SK-N-DZ (cell line): ENCODE data around the gene RABEP2. TPM values are rescaled to one million over a fixed set of nuclear protein-coding genes. Genes with fewer than 3 reads are reported as not detected.
"Not testable (repeated sequence)": the region's sequence is repeated elsewhere in the genome, so short reads cannot be mapped to it uniquely, and the experiment has no call there.

Experiments used
- DNase-seq: peaks from one replicate; pipeline ENCODE4 v3.0.0-alpha.2; 2015; ENCODE audit warnings: low spot score
- polyA plus RNA-seq, 2 experiments: library from polyadenylated mRNA; depleted of rRNA; stranded (reverse); fragments of >200 nt; gene quantifications; 2 replicates each; pipeline ENCODE4 v1.2.3, GENCODE V29; 2014

The RABEP2 gene, protein sequence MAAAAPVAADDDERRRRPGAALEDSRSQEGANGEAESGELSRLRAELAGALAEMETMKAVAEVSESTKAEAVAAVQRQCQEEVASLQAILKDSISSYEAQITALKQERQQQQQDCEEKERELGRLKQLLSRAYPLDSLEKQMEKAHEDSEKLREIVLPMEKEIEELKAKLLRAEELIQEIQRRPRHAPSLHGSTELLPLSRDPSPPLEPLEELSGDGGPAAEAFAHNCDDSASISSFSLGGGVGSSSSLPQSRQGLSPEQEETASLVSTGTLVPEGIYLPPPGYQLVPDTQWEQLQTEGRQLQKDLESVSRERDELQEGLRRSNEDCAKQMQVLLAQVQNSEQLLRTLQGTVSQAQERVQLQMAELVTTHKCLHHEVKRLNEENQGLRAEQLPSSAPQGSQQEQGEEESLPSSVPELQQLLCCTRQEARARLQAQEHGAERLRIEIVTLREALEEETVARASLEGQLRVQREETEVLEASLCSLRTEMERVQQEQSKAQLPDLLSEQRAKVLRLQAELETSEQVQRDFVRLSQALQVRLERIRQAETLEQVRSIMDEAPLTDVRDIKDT
- 16.8 and 40.0 TPM in 2 replicates for polyA plus RNA-seq (2014; cell fraction: cytosol; rRNA removed)
- 18.0 and 25.7 TPM in 2 replicates for polyA plus RNA-seq (2014; cell fraction: nucleus; rRNA removed)

DNA sequence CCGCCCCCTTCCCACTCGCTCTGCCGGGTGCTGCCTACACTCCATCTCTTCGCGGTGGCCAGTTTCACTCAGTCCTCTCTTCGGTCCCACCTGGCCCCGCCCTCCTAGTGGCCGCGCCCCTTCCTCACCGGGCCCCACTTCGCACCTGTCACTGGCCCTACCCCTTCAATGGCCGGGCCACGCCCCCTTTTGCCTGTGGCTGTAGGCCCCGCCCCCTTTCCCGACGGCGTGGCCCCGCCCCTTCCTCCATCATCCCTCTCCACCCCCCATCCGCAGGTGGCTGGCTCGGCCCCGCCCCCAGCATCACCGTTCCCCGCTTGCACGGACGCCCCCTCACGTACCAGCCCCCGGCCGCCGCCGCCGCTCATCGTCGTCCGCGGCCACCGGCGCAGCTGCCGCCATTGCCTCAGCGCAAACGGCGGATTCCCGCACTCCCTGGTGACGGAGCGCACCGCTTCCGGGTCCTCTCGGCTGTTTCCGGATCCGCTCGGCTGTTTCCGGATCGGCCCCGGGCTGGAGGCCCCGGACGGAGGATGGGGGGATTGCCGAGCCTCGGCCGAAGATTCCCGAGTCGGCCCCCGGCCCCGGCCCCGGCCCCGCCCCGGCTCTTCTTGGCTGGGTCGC lies at the start of gene RABEP2:
RABEP2 (minus strand) TSS at position 477 of the 624 bp plus-strand sequence; CDS start at position 402, 75 bp downstream.
- peak; percentile 90 for DNase-seq

DNA sequence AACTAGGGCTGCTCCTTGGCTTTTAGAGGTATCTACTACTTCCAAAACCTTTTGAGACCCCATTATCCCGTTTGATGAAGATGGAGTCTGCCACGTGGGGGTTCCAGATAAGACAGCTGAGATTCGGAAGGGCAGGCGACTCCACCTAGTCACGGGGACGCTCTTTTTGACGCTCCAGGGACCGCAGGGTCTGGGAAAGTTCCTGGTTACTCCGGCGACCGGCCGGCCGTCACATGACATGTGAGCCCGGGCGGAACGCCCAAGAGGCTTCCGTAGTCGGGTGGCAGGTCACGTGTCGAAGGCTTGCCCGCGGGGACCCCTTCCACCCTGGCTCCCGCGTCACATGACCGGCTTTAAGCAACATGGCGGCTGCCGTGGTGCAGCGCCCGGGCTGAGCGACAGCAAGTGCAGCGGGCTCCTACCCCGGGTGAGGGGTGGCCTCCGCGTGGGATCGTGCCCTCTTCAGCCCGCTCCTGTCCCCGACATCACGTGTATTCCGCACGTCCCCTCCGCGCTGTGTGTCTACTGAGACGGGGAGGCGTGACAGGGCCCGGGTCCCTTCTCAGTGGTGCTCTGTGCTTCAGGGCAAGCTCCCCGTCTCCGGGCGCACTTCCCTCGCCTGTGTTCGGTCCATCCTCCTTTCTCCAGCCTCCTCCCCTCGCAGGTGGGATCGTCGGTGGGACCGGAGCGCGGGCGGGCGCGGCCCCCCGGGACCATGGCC lies 49.6 kb upstream of the RABEP2 start, which contains the start of gene SPNS1:
SPNS1 (plus strand) TSS at position 342 of the 721 bp plus-strand sequence; CDS start at position 716, 374 bp downstream.
- DNase-seq: peak; percentile 96

DNA sequence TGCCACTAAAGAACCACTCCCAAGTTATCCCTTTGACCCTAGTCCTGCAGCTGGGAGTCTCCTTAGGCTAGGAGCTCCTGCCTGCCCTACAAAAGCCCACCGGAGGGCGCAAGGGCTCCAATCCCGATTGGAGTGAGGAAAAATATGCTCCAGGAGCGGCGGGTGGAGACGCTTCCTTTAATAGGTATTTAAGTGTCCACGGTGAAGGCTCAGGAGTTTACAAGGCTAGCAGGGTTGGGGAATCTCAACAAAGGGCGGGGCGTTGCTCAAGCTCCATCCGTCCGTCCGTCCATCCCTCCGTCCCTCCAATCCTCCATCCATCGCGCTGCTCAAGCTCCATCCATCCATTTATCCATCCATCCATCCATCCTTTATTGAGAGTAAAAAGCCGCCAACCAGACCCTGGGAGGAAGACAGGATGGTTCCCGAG lies 49.0 kb upstream of the RABEP2 start:
- DNase-seq: peak; percentile 79

GRCh38 chr16:28969696-28970095 lies 44.7 kb upstream of the RABEP2 start:
- DNase-seq: not testable (repeated sequence)

GRCh38 chr16:28967156-28967555 lies 42.1 kb upstream of the RABEP2 start:
- no peak for DNase-seq

GRCh38 chr16:28964496-28964895 lies 39.5 kb upstream of the RABEP2 start:
- no peak for DNase-seq

DNA sequence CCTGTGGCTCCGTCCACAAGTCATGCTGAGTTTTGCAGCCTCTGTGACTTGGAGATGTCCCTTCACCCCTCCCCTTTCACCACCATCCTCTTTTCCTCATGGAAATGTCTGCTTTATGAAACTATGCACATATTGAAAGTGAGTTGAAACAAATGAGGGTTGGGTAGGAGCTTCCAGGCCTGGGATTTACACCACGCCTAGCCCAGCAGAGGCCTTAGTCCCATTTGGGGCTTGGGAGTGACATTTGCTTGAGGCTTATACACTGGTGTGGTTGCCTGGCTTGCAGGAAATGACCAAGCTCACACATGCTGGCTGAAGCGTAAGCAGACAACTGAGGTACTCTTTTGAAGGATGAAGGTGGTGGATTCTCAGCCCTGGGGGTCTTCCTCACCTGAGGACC lies 39.0 kb upstream of the RABEP2 start:
- no peak for DNase-seq

DNA sequence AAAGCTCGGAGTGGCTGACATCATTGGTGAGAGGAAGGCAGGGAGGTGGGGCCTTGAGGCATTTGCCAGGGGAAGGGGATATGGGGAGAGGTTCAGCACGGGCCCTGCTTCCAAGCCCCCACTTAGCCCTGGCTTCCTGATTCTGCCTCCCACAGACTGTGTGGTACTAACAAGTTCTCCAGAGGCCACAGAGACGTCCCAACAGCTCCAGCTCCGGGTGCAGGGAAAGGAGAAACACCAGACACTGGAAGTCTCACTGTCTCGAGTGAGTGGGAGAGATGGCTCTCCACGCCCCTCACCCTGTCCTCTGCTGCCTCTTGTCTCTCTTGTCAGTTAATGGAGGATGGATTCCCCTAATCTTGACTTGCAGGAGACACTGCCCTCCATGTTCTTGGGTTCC lies 33.8 kb upstream of the RABEP2 start:
- DNase-seq: no peak

- no peak for DNase-seq
These were observed 33.2 kb upstream of the RABEP2 start for GRCh38 chr16:28958216-28958615.

DNA sequence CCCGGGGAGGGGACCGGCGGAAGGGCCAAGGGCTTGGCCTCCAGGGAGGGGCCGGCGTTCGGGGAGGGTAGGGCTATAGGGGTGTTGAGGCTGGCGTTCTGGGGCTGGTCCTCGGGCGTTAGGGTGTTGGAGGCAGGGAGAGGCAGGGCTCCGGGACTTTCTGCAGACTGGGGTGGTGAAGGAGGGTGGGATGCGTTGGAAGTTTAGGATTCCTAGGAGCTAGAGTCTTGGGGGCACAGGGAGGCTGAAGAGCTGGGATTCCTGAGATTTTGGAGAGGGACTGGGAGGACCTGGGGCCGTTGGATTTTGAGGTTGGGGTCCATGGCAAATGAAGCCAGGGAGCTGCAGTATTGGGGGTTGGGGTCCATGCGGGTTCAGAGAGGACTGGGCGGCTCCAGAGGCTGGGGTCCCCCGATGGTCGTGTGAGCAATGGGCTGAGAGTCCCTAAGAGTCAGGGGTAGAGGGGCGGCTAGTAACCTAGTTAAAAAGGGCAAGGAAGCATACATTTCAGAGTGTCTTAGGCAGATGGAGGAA lies 26.4 kb upstream of the RABEP2 start:
- no peak for DNase-seq

DNA sequence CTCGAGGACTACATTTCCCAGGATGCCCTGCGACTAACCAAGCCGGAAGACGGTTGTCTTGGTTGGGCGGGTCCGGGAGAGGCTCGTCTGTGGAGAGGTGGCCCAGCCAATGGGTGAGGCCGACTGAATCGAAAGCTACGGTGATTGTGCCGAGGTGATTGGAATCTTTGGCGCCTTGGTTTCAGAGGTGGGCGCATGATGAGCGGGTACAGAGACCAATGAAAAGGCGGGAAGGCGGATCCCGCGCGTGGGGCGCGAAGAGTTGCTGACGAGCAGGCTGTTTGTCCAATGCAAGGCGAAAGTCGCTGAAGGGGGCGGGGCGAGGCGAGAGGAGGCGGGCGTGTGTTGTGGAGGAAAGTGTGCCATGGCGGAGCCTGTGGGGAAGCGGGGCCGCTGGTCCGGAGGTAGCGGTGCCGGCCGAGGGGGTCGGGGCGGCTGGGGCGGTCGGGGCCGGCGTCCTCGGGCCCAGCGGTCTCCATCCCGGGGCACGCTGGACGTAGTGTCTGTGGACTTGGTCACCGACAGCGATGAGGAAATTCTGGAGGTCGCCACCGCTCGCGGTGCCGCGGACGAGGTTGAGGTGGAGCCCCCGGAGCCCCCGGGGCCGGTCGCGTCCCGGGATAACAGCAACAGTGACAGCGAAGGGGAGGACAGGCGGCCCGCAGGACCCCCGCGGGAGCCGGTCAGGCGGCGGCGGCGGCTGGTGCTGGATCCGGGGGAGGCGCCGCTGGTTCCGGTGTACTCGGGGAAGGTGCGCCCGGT lies 25.8 kb upstream of the RABEP2 start, which contains the start of gene NFATC2IP:
NFATC2IP (plus strand) TSS at position 290 of the 762 bp plus-strand sequence; CDS start at position 365, 75 bp downstream.
- DNase-seq: peak; percentile 100

- DNase-seq: no peak
These were observed 21.6 kb upstream of the RABEP2 start for GRCh38 chr16:28946681-28947080.

DNA sequence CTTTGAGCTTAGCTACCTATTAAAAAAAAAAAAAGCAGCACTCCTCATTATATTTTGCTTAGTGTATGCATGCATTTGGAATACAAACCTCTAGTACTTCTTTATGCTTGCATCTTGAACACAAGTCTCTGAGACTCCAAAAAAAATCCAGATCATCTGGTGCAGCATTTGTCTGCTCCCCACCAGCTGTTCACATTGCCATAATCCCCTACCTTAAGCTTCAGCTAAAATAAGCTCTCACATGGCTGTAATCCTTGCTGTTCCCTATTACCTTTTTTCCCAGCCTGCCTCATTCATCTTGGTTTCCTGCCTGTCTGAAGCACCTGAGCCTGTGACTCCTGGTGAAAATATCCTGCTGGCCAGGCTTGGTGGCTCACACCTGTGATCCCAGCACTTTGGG lies 18.2 kb upstream of the RABEP2 start:
- no peak for DNase-seq

- DNase-seq: not testable (repeated sequence)
These were observed 14.8 kb upstream of the RABEP2 start for GRCh38 chr16:28939825-28940224.

DNA sequence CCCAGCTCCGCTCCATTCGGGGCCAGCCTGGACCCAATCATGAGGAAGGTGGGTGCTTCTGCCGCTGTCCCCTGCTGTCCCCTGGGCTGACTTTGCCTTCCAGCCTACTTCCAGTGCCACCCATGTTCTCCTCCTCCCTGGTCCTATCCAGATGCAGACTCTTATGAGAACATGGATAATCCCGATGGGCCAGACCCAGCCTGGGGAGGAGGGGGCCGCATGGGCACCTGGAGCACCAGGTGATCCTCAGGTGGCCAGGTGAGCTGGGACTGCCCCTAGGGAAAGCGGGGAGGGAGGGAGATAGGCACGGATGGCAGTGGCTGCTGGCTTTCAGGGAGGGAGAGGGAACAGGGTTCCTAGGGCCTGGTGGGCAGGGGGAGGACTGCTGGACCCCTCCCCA lies 13.7 kb upstream of the RABEP2 start:
- DNase-seq: no peak

DNA sequence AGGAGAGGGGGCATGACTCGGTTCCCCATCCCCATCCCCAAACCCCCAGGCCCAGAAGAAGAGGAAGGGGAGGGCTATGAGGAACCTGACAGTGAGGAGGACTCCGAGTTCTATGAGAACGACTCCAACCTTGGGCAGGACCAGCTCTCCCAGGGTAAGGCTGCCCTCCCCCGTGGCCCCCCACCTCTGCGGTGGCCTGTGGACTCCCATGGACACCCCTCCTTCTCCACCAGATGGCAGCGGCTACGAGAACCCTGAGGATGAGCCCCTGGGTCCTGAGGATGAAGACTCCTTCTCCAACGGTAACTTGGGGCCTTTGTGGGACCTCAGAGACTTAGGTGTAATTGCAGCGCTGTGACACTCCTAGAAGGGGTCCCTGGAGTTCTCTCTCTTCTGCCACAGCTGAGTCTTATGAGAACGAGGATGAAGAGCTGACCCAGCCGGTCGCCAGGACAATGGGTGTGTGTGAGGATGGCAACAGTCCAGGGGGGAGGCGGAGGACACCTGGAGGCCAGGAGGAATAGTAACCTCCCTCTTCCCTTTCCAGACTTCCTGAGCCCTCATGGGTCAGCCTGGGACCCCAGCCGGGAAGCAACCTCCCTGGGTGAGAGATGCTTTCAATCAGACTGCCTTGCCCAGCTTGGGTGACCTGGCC lies 12.3 kb upstream of the RABEP2 start:
- no peak for DNase-seq

GRCh38 chr16:28936784-28937155 lies 11.7 kb upstream of the RABEP2 start:
- no peak for DNase-seq

DNA sequence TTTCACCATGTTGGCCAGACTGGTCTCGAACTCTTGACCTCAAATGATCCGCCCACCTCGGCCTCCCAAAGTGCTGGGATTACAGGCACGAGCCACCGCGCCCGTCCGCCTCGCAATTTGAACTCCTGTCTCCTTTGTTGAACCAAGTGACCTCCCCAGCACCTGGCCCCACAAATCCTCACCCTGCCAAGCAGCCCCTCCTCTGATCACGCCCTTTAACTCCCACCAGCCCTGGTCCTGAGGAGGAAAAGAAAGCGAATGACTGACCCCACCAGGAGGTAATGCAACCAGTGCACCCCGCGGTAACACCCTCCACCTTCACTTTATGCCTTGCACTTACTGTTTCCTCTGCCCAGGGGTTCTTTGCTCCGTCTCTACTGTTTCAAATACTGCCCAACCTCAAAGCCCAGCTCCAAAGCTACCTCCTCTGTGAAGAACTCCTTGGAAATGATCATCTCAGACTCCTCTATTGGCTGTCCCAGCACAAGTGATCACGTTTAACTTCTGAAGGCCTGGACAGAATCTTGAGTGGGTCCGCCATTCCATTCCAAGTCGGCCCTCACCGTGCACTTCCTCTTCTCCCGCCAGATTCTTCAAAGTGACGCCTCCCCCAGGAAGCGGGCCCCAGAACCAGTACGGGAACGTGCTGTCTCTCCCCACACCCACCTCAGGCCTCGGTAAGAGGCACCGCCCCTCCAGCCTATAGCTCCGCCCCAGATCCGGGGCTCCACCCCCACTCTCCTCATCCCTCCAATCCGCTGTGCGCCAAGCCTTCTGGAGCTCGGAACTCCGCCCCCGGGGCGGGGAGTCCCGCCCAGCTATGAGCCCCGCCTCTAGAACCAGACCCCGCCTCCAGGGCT lies 11.1 kb upstream of the RABEP2 start:
- DNase-seq: peak; percentile 54

GRCh38 chr16:28935346-28935745 lies 10.3 kb upstream of the RABEP2 start:
- DNase-seq: no peak
